Measurements from ENCODE around the gene DCAF4. TPM values are rescaled to one million over a fixed set of nuclear protein-coding genes. Genes with fewer than 3 reads are reported as not detected.

Gene DCAF4
- total RNA-seq, 1 donor from 2014 or later, result 23.2 TPM

GRCh38 chr14:72883961-72884360 lies 42.3 kb upstream of the DCAF4 start:
- no peak overlapping the region for H3K4me3 Mint-ChIP-seq
- no peaks in the 10 kb centered on the region for H3K36me3 Mint-ChIP-seq
- H3K4me1 Mint-ChIP-seq, result peaks cover 5% of the 10 kb centered on the region
- no peak for TF ChIP-seq CTCF (IDR thresholded peaks at IDR 0.05; ENCODE audit: unreplicated experiment)
- no peak overlapping the region for H3K27ac Mint-ChIP-seq
- no peak for DNase-seq (ENCODE audit: low spot score in 2 of 2, unreplicated experiment in 2 of 2)
- H3K27me3 Mint-ChIP-seq (ENCODE audit: low read depth), result peaks cover 55% of the 10 kb centered on the region
- peaks cover 6% of the 10 kb centered on the region for H3K9me3 Mint-ChIP-seq

DNA sequence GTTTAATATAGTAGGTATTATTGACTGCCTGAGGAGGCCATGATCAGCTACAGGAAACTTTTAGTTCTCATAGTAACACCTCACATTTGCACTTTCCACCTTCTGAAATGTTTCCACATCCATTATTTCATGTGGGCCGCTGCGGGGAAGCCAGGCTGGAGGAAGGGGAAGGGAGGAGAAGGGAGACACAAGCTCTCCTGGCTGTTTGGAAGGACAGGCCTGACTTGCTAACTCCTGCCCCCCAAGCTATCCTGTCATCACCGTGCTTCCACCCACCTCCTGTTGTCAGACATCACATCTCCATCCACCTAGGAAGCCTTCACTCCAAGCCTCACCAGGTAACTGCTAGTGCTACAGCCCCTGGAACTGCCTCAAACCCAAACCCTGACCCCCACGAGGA lies 41.9 kb upstream of the DCAF4 start:
- Mint-ChIP-seq H3K4me3 (no peak overlapping the region), H3K27ac (no peak overlapping the region), H3K27me3 (ENCODE audit: low read depth) (peaks cover 59% of the 10 kb centered on the region), H3K36me3 (no peaks in the 10 kb centered on the region), H3K4me1 (peaks cover 5% of the 10 kb centered on the region), H3K9me3 (peaks cover 6% of the 10 kb centered on the region)
- DNase-seq (ENCODE audit: low spot score in 2 of 2, unreplicated experiment in 2 of 2), result no peak
- no peak for TF ChIP-seq CTCF (IDR thresholded peaks at IDR 0.05; ENCODE audit: unreplicated experiment)

- no peak for TF ChIP-seq CTCF (IDR thresholded peaks at IDR 0.05; ENCODE audit: unreplicated experiment)
- Mint-ChIP-seq H3K27ac (no peak overlapping the region), H3K4me3 (no peak overlapping the region), H3K27me3 (ENCODE audit: low read depth) (peaks cover 78% of the 10 kb centered on the region), H3K9me3 (peaks cover 6% of the 10 kb centered on the region), H3K4me1 (peaks cover 9% of the 10 kb centered on the region), H3K36me3 (no peaks in the 10 kb centered on the region)
- no peak for DNase-seq (ENCODE audit: low spot score in 2 of 2, unreplicated experiment in 2 of 2)
Measured at GRCh38 chr14:72887514-72887913, 38.8 kb upstream of the DCAF4 start.

- DNase-seq (ENCODE audit: low spot score in 2 of 2, unreplicated experiment in 2 of 2), result no peak
- H3K27ac Mint-ChIP-seq, result no peak overlapping the region
- peaks cover 6% of the 10 kb centered on the region for H3K9me3 Mint-ChIP-seq
- no peak for TF ChIP-seq CTCF (IDR thresholded peaks at IDR 0.05; ENCODE audit: unreplicated experiment)
- H3K36me3 Mint-ChIP-seq, result no peaks in the 10 kb centered on the region
- H3K27me3 Mint-ChIP-seq (ENCODE audit: low read depth), result peaks cover 79% of the 10 kb centered on the region
- H3K4me3 Mint-ChIP-seq, result no peak overlapping the region
- peaks cover 12% of the 10 kb centered on the region for H3K4me1 Mint-ChIP-seq
Measured at GRCh38 chr14:72888192-72888591, 38.1 kb upstream of the DCAF4 start.

DNA sequence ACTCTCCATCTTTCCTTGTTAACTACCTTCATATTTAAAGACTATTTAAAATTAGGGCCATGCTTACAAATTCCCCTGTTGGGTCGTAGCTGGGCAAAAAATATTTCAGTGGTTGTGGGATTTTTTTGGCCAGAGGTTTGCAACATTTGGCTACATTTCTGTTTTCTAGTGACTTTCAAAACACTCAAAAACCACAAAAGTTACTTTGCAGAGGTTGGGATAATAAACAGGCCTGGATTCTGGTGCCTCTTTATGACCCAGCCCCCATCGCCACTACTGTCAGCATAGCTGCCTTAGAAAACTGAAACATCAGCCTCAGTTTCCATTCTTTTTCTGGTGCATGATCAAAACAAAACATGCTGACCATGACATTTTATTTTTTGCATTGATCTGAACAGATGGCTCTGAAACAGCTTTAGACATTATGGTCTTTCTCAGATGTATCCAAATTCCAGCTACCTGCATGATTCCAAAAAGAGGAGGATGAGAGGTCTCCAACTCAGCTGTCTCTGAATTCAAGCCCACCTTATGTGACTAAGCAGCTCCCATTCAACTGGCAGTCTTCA lies 37.5 kb upstream of the DCAF4 start:
- Mint-ChIP-seq H3K4me3 (no peak overlapping the region), H3K36me3 (no peaks in the 10 kb centered on the region), H3K27ac (no peak overlapping the region), H3K27me3 (ENCODE audit: low read depth) (peaks cover 75% of the 10 kb centered on the region), H3K9me3 (peaks cover 6% of the 10 kb centered on the region), H3K4me1 (peaks cover 13% of the 10 kb centered on the region)
- TF ChIP-seq CTCF (IDR thresholded peaks at IDR 0.05; ENCODE audit: unreplicated experiment), result no peak
- no peak for DNase-seq (ENCODE audit: low spot score in 2 of 2, unreplicated experiment in 2 of 2)

GRCh38 chr14:72889366-72889765 lies 36.9 kb upstream of the DCAF4 start:
- DNase-seq (ENCODE audit: low spot score in 2 of 2, unreplicated experiment in 2 of 2), result no peak
- Mint-ChIP-seq H3K4me3 (no peak overlapping the region), H3K27ac (no peak overlapping the region), H3K27me3 (ENCODE audit: low read depth) (peaks cover 80% of the 10 kb centered on the region), H3K4me1 (peaks cover 20% of the 10 kb centered on the region), H3K36me3 (no peaks in the 10 kb centered on the region), H3K9me3 (peaks cover 6% of the 10 kb centered on the region)
- no peak for TF ChIP-seq CTCF (IDR thresholded peaks at IDR 0.05; ENCODE audit: unreplicated experiment)

Data from mesothelial cell of epicardium (in vitro differentiated cells).